ENCODE measurements around the gene ACSS2.

- TF ChIP-seq POLR2A (IDR thresholded peaks at IDR 0.05; ENCODE audit: low read length) (no peak), GATA1 (IDR thresholded peaks at IDR 0.05; ENCODE audit: low read depth, low read length) (no peak)
These were observed 49.6 kb downstream of the ACSS2 start for GRCh38 chr20:34925981-34926380.

All from erythroblast (primary cell).